Measurements from ENCODE around the gene TBC1D25.
A peak's percentile ranks its signal among the peaks of the same experiment; 100 is the strongest.
"Not testable (repeated sequence)": the region's sequence is repeated elsewhere in the genome, so short reads cannot be mapped to it uniquely, and the experiment has no call there.

Gene TBC1D25

DNA sequence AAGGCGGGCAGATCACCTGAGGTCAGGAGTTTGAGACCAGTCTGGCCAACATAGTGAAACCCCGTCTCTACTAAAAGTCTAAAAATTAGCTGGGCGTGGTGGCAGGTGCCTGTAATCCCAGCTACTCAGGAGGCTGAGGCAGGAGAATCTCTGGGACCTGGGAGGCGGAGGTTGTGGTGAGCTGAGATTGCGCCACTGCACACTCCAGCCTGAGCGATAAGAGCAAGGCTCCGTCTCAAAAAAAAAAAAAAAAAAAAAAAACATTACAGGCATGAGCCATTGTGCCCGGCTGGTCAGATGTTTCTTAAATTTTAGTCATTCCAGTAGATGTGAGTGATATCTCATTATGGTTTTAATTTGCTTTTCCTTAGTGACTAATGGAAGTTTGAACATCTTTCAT, 13.7 kb upstream of the TBC1D25 start:
- H3K27ac ChIP-seq (ENCODE audit: low read depth in 2 of 2, low read length in 2 of 2); H3K4me1 ChIP-seq (ENCODE audit: control insufficient read depth in 2 of 2, insufficient read depth in 2 of 2, low read length in 2 of 2); H3K9me3 ChIP-seq (ENCODE audit: control insufficient read depth in 2 of 2, low read length in 2 of 2); H3K4me3 ChIP-seq (ENCODE audit: low read length in 2 of 2); H3K9ac ChIP-seq (ENCODE audit: low read depth in 1 of 2, low read length in 2 of 2); H3K27me3 ChIP-seq (ENCODE audit: control insufficient read depth in 2 of 2, insufficient read depth in 2 of 2, low read length in 2 of 2): not testable (repeated sequence)
- peaks cover 9 to 15% of the 10 kb centered on the region in 2 donors for H3K36me3 ChIP-seq (ENCODE audit: control insufficient read depth in 2 of 2, insufficient read depth in 2 of 2, low read length in 2 of 2)

GRCh38 chrX:48530736-48531135, 8.8 kb upstream of the TBC1D25 start:
- Histone ChIP-seq H3K27me3 (ENCODE audit: control insufficient read depth in 2 of 2, insufficient read depth in 2 of 2, low read length in 2 of 2) (no peaks in the 10 kb centered on the region), H3K9ac (ENCODE audit: low read depth in 1 of 2, low read length in 2 of 2) (no peak overlapping the region), H3K4me3 (ENCODE audit: low read length in 2 of 2) (no peak overlapping the region), H3K36me3 (ENCODE audit: control insufficient read depth in 2 of 2, insufficient read depth in 2 of 2, low read length in 2 of 2) (peaks cover 9 to 15% of the 10 kb centered on the region in 2 donors), H3K27ac (ENCODE audit: low read depth in 2 of 2, low read length in 2 of 2) (peak overlapping the region in 1 of 2 donors; percentile 74), H3K9me3 (ENCODE audit: control insufficient read depth in 2 of 2, low read length in 2 of 2) (no peaks in the 10 kb centered on the region), H3K4me1 (ENCODE audit: control insufficient read depth in 2 of 2, insufficient read depth in 2 of 2, low read length in 2 of 2) (peaks cover 0 to 5% of the 10 kb centered on the region in 2 donors)

GRCh38 chrX:48531358-48531959, 8.1 kb upstream of the TBC1D25 start:
- H3K36me3 ChIP-seq (ENCODE audit: control insufficient read depth in 2 of 2, insufficient read depth in 2 of 2, low read length in 2 of 2), result peaks cover 9 to 15% of the 10 kb centered on the region in 2 donors
- H3K9me3 ChIP-seq (ENCODE audit: control insufficient read depth in 2 of 2, low read length in 2 of 2), result no peaks in the 10 kb centered on the region
- peaks cover 0 to 5% of the 10 kb centered on the region in 2 donors for H3K4me1 ChIP-seq (ENCODE audit: control insufficient read depth in 2 of 2, insufficient read depth in 2 of 2, low read length in 2 of 2)
- no peak overlapping the region for H3K4me3 ChIP-seq (ENCODE audit: low read length in 2 of 2)
- no peaks in the 10 kb centered on the region for H3K27me3 ChIP-seq (ENCODE audit: control insufficient read depth in 2 of 2, insufficient read depth in 2 of 2, low read length in 2 of 2)
- H3K27ac ChIP-seq (ENCODE audit: low read depth in 2 of 2, low read length in 2 of 2), result peak overlapping the region; percentile 61 to 74
- no peak overlapping the region for H3K9ac ChIP-seq (ENCODE audit: low read depth in 1 of 2, low read length in 2 of 2)

DNA sequence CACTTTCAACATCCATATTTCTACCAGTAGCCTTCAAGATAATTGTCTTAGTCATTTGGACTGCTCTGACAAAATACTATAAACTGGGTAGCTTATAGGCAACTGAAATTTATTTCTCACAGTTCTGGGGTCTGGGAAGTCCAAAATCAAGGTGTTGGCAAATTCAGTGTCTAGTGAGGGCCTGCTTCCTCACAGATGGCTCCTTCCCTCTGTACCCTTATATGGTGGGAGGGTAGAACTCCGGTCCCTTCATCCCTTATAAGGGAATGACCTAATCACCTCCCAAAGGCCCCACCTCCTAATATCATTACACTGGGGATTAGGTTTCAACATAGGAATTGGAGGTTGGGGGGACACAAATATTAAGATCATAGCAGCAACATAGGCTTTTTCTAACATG, 7.4 kb upstream of the TBC1D25 start:
- Histone ChIP-seq H3K9me3 (ENCODE audit: control insufficient read depth in 2 of 2, low read length in 2 of 2) (no peaks in the 10 kb centered on the region), H3K36me3 (ENCODE audit: control insufficient read depth in 2 of 2, insufficient read depth in 2 of 2, low read length in 2 of 2) (peaks cover 6 to 9% of the 10 kb centered on the region in 2 donors), H3K4me1 (ENCODE audit: control insufficient read depth in 2 of 2, insufficient read depth in 2 of 2, low read length in 2 of 2) (peaks cover 0 to 5% of the 10 kb centered on the region in 2 donors), H3K9ac (ENCODE audit: low read depth in 1 of 2, low read length in 2 of 2) (no peak overlapping the region), H3K4me3 (ENCODE audit: low read length in 2 of 2) (no peak overlapping the region), H3K27ac (ENCODE audit: low read depth in 2 of 2, low read length in 2 of 2) (peak overlapping the region; percentile 61 to 74), H3K27me3 (ENCODE audit: control insufficient read depth in 2 of 2, insufficient read depth in 2 of 2, low read length in 2 of 2) (no peaks in the 10 kb centered on the region)

- Histone ChIP-seq H3K4me3 (ENCODE audit: low read length in 2 of 2) (no peak overlapping the region), H3K9ac (ENCODE audit: low read depth in 1 of 2, low read length in 2 of 2) (no peak overlapping the region), H3K9me3 (ENCODE audit: control insufficient read depth in 2 of 2, low read length in 2 of 2) (no peaks in the 10 kb centered on the region), H3K27me3 (ENCODE audit: control insufficient read depth in 2 of 2, insufficient read depth in 2 of 2, low read length in 2 of 2) (no peaks in the 10 kb centered on the region), H3K36me3 (ENCODE audit: control insufficient read depth in 2 of 2, insufficient read depth in 2 of 2, low read length in 2 of 2) (peaks cover 2 to 5% of the 10 kb centered on the region in 2 donors), H3K4me1 (ENCODE audit: control insufficient read depth in 2 of 2, insufficient read depth in 2 of 2, low read length in 2 of 2) (peaks cover 0 to 5% of the 10 kb centered on the region in 2 donors), H3K27ac (ENCODE audit: low read depth in 2 of 2, low read length in 2 of 2) (no peak overlapping the region)
Observed at GRCh38 chrX:48533165-48533564, 6.3 kb upstream of the TBC1D25 start.

- peak overlapping the region; percentile 27 to 76 for H3K4me3 ChIP-seq (ENCODE audit: low read length in 2 of 2)
- H3K9ac ChIP-seq (ENCODE audit: low read depth in 1 of 2, low read length in 2 of 2), result peak overlapping the region; percentile 19 to 56
- no peaks in the 10 kb centered on the region for H3K27me3 ChIP-seq (ENCODE audit: control insufficient read depth in 2 of 2, insufficient read depth in 2 of 2, low read length in 2 of 2)
- H3K9me3 ChIP-seq (ENCODE audit: control insufficient read depth in 2 of 2, low read length in 2 of 2), result no peaks in the 10 kb centered on the region
- peaks cover 3 to 5% of the 10 kb centered on the region in 2 donors for H3K4me1 ChIP-seq (ENCODE audit: control insufficient read depth in 2 of 2, insufficient read depth in 2 of 2, low read length in 2 of 2)
- peak overlapping the region; percentile 62 to 85 for H3K27ac ChIP-seq (ENCODE audit: low read depth in 2 of 2, low read length in 2 of 2)
- H3K36me3 ChIP-seq (ENCODE audit: control insufficient read depth in 2 of 2, insufficient read depth in 2 of 2, low read length in 2 of 2), result no peaks in the 10 kb centered on the region
Observed at GRCh38 chrX:48538641-48539344, 721 bp upstream of the TBC1D25 start.

DNA sequence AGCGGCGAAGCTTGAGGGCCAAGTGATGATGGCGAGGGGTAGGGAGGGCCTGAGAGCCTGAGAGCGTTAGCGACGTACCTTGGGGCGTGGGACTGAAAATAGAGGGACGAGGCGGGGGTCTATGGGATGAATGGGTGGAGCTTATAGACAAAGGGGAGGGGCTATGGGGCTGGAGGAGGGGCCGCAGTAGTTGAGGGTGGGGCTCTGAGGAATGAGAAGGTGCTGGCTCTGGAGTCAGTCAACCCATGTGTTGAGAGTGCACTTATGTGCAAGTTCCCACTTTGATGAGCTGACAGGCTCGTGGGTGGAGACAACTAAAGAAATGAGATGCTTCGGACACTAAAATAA, 488 bp downstream of the TBC1D25 start:
- peaks cover 3 to 4% of the 10 kb centered on the region in 2 donors for H3K36me3 ChIP-seq (ENCODE audit: control insufficient read depth in 2 of 2, insufficient read depth in 2 of 2, low read length in 2 of 2)
- H3K9ac ChIP-seq (ENCODE audit: low read depth in 1 of 2, low read length in 2 of 2), result peak overlapping the region; percentile 54 to 90
- no peaks in the 10 kb centered on the region for H3K9me3 ChIP-seq (ENCODE audit: control insufficient read depth in 2 of 2, low read length in 2 of 2)
- peaks cover 3 to 5% of the 10 kb centered on the region in 2 donors for H3K4me1 ChIP-seq (ENCODE audit: control insufficient read depth in 2 of 2, insufficient read depth in 2 of 2, low read length in 2 of 2)
- peak overlapping the region; percentile 76 to 77 for H3K4me3 ChIP-seq (ENCODE audit: low read length in 2 of 2)
- H3K27ac ChIP-seq (ENCODE audit: low read depth in 2 of 2, low read length in 2 of 2), result peak overlapping the region; percentile 83 to 85
- H3K27me3 ChIP-seq (ENCODE audit: control insufficient read depth in 2 of 2, insufficient read depth in 2 of 2, low read length in 2 of 2), result no peaks in the 10 kb centered on the region

- Histone ChIP-seq H3K4me3 (ENCODE audit: low read length in 2 of 2) (peak overlapping the region; percentile 76 to 77), H3K27me3 (ENCODE audit: control insufficient read depth in 2 of 2, insufficient read depth in 2 of 2, low read length in 2 of 2) (no peaks in the 10 kb centered on the region), H3K9ac (ENCODE audit: low read depth in 1 of 2, low read length in 2 of 2) (no peak overlapping the region), H3K4me1 (ENCODE audit: control insufficient read depth in 2 of 2, insufficient read depth in 2 of 2, low read length in 2 of 2) (peaks cover 3 to 5% of the 10 kb centered on the region in 2 donors), H3K27ac (ENCODE audit: low read depth in 2 of 2, low read length in 2 of 2) (peak overlapping the region in 1 of 2 donors; percentile 83), H3K9me3 (ENCODE audit: control insufficient read depth in 2 of 2, low read length in 2 of 2) (no peaks in the 10 kb centered on the region), H3K36me3 (ENCODE audit: control insufficient read depth in 2 of 2, insufficient read depth in 2 of 2, low read length in 2 of 2) (peaks cover 3 to 4% of the 10 kb centered on the region in 2 donors)
Observed at GRCh38 chrX:48540480-48540879, 966 bp downstream of the TBC1D25 start.

DNA sequence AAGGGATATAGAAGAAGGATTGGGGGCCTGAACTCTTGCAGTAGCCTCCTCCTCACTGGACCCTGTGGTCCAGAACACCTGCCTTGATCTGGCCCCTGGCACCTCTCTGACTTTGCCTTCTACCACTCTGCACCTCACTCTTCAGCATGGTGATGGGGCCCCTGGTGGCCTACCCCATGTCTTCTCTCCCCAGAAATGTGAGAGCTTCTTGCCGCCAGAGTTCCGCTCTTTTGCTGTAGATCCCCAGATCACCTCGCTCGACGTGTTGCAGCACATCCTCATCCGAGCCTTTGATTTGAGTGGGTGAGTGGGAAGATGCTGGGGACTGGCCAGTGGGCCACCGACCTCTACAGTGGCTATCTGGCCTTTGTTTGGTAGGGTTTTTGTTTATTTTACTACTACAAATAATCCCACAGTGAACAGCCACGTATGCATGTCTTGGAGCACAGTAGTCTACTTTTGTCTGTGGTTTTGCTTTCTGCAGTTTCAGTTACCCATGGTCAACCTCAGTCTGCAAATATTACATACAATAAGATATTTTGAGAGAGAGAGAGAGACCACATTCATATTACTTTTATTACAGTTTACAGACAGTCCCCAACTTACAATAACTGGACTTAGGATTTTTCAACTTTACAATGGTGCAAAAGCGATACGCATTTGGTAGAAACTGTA, 1.8 kb downstream of the TBC1D25 start:
- no peak overlapping the region for H3K9ac ChIP-seq (ENCODE audit: low read depth in 1 of 2, low read length in 2 of 2)
- peaks cover 3 to 4% of the 10 kb centered on the region in 2 donors for H3K36me3 ChIP-seq (ENCODE audit: control insufficient read depth in 2 of 2, insufficient read depth in 2 of 2, low read length in 2 of 2)
- H3K27ac ChIP-seq (ENCODE audit: low read depth in 2 of 2, low read length in 2 of 2), result peak overlapping the region in 1 of 2 donors; percentile 2
- peaks cover 3 to 5% of the 10 kb centered on the region in 2 donors for H3K4me1 ChIP-seq (ENCODE audit: control insufficient read depth in 2 of 2, insufficient read depth in 2 of 2, low read length in 2 of 2)
- no peaks in the 10 kb centered on the region for H3K9me3 ChIP-seq (ENCODE audit: control insufficient read depth in 2 of 2, low read length in 2 of 2)
- H3K4me3 ChIP-seq (ENCODE audit: low read length in 2 of 2), result no peak overlapping the region
- H3K27me3 ChIP-seq (ENCODE audit: control insufficient read depth in 2 of 2, insufficient read depth in 2 of 2, low read length in 2 of 2), result no peaks in the 10 kb centered on the region

DNA sequence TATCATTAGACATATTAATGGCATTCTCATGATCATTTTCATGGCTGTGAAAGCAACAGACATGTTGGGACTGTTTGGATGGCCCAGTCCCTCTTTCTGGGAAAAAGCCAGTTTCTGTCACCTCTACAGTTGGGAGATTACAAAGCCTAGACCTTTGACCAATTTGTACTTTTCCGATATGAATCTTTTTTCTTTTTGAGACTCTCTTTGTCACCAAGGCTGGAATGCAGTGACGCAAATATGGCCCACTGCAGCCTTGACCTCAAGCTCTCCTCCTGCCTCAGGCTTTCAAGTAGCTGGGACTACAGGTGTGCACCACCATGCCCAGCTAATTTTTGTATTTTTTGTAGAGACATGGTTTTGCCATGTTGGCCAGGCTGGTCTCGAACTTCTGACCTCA, 9.4 kb downstream of the TBC1D25 start:
- no peak overlapping the region for H3K9ac ChIP-seq (ENCODE audit: low read depth in 1 of 2, low read length in 2 of 2)
- peaks cover 3 to 4% of the 10 kb centered on the region in 2 donors for H3K36me3 ChIP-seq (ENCODE audit: control insufficient read depth in 2 of 2, insufficient read depth in 2 of 2, low read length in 2 of 2)
- H3K4me3 ChIP-seq (ENCODE audit: low read length in 2 of 2), result no peak overlapping the region
- H3K27me3 ChIP-seq (ENCODE audit: control insufficient read depth in 2 of 2, insufficient read depth in 2 of 2, low read length in 2 of 2), result no peaks in the 10 kb centered on the region
- H3K27ac ChIP-seq (ENCODE audit: low read depth in 2 of 2, low read length in 2 of 2), result no peak overlapping the region
- H3K9me3 ChIP-seq (ENCODE audit: control insufficient read depth in 2 of 2, low read length in 2 of 2), result no peaks in the 10 kb centered on the region
- no peaks in the 10 kb centered on the region for H3K4me1 ChIP-seq (ENCODE audit: control insufficient read depth in 2 of 2, insufficient read depth in 2 of 2, low read length in 2 of 2)
